Uterus (tissue), 2 donors: ENCODE results near the gene IL16.

ENCODE experiments used
- CTCF ChIP-seq, 4 experiments: fragments of 200-600 bp in 2 of 4; fragments of 450-650 bp in 2 of 4; sonication (generic) in 2 of 4; IDR thresholded peaks; one replicate each; pipeline ENCODE4 v1.5.1; 2016 to 2019; ENCODE audit warnings: antibody characterized with exemption in 4 of 4, mild to moderate bottlenecking in 2 of 4, moderate library complexity in 1 of 4
- POLR2A ChIP-seq, 2 donors: fragments of 450-650 bp; IDR thresholded peaks; one replicate each; pipeline ENCODE4 v1.6.1; 2016; ENCODE audit warnings: antibody characterized with exemption in 2 of 2, mild to moderate bottlenecking in 1 of 2, moderate library complexity in 1 of 2

DNA sequence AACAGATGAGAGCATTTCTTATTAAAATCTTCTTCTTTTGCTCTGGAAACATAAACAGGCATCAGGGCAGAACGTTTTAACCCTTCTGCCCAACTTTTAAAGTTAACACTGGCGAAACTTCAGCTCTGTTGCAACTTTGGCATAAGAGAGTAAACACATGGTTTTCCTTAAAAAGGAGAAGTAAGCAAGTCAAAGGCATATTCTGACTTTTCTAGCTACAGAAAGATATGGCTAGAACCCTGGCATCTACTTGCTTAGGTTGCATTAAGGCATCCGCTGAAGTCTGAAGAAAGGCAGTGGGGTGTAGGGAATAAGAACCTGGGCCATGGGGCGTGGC is 13.3 kb upstream of the IL16 start:
- TF ChIP-seq POLR2A (IDR thresholded peaks at IDR 0.05) (no peak), CTCF (IDR thresholded peaks at IDR 0.05) (no peak)
